A673 (cell line): ENCODE measurements around the gene CDRT4.

Experiments used
- CTCF ChIP-seq: fragments of 300-800, 200-600 bp; sonication (generic); conservative IDR thresholded peaks from 2 replicates; pipeline ENCODE4 v1.5.1; 2017; ENCODE audit warnings: low read depth, mild to moderate bottlenecking, antibody characterized with exemption, low read length, moderate library complexity, mixed read lengths
- EZH2 ChIP-seq: fragments of 200-600 bp; sonication (generic); IDR thresholded peaks from 2 replicates; pipeline ENCODE4 v1.6.1; 2017; ENCODE audit warnings: borderline replicate concordance, low read depth, mild to moderate bottlenecking, mixed read lengths, antibody characterized with exemption, low read length; ENCODE audit not compliant: poor library complexity, severe bottlenecking

- TF ChIP-seq EZH2 (no peak), CTCF (no peak)
Observed at GRCh38 chr17:15503731-15504130, 36.3 kb upstream of the CDRT4 start.
